Left kidney (tissue), 2 donors: Measurements from ENCODE around the gene CFAP46. TPM values are rescaled to one million over a fixed set of nuclear protein-coding genes. Genes with fewer than 3 reads are reported as not detected.
"Not testable (repeated sequence)": the region's sequence is repeated elsewhere in the genome, so short reads cannot be mapped to it uniquely, and the experiment has no call there.

Experiments
- DNase-seq: peaks from one replicate; pipeline ENCODE4 v3.0.0-alpha.2; 2013
- polyA plus RNA-seq: library from polyadenylated mRNA; unstranded; fragments of 120-200 nt; gene quantifications from one replicate; pipeline ENCODE4 v1.2.1, GENCODE V29; 2013; ENCODE audit not compliant: insufficient read length

The CFAP46 gene
- polyA plus RNA-seq, 1 donor = 7.4 TPM

DNA sequence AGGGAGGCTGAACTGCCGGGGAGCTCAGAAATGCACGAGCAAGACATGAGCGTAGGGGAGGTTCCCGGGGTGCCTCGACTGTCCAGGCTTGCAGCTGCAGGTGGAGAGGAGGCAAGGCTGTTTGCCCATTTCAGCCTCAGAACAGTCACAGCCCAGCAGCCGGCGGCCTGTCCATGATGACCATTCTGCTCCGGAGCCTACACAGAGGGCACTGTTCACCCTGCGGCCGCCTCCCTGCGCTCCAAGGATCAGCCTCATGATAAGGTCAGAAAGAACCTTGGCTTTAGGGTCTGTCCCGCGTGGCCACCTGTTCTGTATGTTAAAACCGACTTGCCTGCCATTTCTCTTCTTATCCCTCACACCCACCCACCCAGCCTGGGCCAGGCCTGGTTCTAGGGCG lies 21.9 kb upstream of the CFAP46 start:
- no peak for DNase-seq

DNA sequence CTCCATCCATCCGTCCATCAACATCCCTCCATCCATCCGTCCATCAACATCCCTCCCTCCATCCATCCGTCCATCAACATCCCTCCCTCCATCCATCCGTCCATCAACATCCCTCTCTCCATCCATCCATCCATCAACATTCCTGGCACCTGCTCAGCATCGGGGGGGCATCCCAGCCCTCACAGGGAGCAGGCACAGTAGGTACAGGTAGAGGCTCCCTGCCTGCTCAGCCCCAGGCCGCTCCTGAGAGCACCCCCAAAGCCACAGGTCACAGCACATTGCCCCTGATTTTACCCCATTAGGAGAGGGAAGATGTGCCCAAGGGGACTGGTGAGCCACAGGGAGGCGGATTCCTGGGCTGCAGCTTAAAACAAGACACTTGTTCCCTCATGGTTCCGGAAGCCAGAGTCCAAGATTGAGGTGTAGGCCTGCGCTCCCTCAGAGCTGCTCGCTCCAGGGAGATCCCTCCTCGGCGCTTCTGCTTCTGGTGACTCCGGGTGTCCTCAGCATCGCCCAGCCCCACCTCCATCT lies 21.1 kb upstream of the CFAP46 start:
- no peak for DNase-seq

DNA sequence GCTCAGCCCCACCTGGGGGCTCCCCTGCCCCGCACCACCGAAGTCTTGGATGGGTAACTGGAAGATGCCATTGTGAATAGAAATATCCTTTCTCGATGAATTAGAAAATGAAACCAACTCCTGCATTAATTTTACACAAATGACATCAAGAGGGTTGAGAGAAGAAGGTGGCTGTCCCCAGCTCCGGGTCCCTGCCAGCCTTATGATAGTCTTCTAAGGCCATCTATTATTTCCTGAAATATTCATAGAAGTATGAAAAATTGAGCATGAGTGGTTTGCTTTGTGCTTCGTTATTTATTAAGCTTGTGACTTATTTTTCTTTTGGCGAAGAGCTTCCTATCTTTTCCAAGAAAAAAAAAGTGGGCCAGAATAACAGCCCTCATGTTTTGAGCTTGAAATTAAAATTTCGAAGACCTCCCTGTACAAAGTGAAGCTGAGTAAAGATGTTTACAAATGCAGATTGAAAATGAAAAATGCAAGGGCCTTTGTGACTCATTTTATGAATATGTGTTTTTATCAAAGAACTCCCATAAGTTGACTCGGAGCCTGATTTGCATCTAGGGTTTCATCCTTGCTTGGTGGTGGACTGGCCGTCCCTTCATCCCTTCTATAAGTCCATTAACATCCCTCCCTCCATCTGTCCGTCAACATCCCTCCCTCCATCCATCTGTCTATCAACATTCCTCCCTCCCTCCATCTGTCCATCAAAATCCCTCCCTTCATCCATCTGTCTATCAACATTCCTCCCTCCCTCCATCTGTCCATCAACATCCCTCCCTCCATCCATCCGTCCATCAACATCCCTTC lies 20.5 kb upstream of the CFAP46 start:
- DNase-seq = no peak

DNA sequence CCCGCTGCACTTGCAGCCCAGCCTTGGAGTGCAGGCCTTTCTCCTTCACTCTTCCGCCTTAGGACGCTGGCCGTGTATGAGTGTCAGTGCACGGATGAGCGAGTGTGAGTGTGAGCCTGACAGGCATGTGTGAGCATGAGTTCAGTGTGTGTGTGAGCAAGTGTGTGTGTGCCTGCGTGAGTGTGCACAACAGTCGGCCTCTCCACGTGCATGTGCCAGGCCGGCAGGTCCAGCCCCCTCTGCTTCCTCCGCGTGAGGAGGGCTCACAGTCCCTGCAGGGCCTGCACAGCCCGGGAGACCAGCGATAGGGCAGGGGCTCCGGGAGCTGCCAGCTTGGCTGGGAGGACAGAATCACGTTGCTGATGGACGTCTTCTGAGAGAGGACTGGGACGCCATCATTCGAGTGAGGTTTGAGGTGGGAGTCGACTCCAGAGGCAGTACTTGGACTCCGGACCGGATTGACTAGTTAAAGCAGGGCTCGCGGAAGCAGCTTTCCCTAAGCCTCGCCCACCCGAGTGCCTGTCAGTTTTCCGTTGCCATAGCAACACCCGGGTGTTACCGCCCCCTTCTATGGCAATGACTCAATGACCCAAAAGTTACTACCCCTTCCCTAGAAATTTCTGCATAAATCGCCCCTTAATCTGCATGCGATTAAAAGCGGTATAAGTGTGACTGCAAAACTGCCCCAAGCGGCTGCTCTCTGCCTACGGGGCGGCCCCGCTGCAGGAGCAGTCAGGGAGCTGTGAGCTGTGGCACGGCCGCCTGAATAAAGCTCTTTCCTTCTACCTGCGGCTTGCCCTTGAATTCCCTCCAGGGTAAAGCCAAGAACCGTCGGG lies 19.6 kb upstream of the CFAP46 start:
- DNase-seq = peak; percentile 83

DNA sequence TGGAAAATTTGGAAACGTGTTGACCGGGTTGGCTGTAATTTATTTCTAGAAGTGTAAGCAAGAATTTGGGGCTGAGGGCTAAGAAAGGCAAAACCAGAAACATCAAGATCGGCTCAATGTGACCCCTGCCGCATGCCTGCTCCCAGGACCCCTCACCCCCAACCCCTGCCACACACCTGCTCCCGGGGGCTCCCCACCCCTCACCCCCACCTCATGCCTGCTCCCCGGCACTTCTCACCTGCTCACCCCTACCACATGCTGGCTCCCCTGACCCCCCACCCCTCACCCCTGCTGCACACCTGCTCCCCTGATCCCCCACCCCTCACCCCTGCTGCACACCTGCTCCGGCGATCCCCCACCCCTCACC lies 19.0 kb upstream of the CFAP46 start:
- no peak for DNase-seq

DNA sequence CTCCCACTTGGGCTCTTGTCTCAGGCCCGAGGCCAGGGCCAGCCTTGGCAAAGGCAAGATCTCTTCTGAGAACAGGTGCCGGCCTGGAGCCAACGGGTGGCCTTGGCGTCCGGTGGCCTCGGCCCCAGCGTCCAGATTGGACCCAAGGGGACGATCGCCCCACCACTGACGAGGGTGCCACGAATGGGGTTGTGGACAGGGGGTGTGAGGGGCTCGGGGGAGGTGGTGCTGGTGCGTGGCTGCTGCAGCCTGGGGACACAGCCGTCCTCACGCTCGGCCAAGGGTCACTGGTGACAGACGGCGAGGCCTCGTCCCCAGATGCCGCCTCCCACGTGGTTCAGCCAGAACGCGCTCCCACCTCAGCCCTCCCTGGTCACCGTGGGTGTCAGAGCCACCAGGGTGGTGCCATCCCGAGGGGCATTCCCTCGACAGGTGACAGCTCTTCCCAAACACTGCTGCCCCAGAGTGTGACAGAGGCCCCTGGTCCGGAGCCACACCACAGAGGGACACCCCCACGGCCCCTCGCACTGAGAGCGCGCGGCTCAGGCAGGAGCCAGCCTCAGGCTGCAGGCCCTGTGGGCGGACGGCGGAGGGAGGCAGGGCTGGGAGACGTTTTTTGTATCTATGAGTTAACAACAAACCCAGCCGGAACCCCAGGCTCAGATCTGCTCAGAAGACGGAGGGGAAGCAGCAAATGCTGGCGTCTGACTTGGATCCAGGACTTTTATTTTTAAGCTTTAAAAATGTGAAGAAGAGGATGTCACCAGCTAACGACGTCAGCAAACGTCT lies 18.5 kb upstream of the CFAP46 start:
- no peak for DNase-seq

DNA sequence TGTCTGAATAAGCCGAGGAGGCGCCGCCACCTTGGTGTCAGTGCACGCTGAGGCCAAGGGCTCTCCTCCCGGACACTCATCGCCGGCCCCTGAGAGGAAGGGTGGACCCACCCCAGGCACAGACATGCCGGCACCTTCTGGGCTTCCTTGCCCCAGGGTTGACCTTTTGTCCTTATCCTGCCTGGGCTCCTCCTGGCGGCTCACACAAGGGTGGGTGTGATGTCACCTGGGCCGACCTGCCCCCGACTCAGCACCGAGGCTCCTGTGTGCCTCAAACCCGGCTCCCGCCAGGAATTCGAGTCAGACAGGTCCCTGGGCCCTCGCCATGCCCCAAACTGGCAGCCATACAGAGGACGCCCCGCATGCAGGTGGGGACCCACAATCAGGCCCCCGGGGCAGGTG lies 17.7 kb upstream of the CFAP46 start:
- DNase-seq = no peak

DNA sequence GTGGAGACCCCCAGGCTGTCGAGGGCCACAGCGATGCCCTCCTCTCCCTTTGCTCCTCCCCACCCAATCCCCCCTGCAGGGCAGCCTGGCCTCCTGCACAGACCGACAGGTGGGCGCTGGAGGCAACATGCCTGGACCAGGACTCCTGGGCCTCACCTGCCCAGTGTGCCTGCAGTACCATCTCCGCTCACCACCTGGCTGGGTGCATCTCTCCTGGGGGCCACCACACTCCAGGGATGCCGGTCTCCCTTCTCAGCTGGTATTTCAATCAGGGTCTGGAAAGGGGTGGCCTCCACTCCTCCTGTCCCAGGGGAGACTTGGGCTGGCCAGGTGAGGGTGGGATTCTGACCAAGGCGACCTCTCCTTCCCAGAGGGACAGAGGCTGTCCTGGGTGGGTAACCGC lies 17.2 kb upstream of the CFAP46 start:
- DNase-seq = no peak

DNA sequence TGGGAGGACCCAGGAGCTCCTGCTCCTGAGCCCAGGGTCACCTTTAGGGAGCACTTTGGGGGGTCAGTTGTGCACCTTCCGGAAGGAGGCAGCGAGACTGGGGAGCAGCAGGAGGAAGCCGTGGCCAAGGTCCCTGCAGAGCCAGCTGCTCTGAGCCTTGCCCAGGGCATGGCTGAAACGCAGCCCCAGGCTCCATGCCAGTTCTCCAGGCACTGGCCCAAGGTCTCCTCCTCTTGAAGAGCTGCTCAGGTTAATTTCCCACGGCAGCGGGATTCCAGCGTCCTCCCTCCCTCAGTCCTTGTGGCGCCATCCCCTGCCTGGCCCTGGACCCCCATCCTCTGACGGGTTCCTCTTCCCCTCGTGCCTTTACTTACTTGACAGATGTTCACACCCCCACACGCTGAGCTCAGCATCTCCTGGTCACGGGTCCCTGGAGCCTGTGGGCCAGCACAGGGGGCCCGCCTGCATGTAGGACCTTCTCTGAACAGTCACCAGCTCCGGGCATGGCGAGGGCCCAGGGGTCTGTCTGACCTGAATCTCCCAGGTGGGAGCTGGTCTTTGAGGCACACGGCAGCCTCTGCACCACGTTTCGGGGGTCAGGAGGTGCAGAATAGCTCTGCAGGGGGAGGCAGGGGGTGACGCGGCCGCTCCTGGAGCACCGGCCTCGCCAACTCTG lies 16.7 kb upstream of the CFAP46 start:
- DNase-seq = no peak

DNA sequence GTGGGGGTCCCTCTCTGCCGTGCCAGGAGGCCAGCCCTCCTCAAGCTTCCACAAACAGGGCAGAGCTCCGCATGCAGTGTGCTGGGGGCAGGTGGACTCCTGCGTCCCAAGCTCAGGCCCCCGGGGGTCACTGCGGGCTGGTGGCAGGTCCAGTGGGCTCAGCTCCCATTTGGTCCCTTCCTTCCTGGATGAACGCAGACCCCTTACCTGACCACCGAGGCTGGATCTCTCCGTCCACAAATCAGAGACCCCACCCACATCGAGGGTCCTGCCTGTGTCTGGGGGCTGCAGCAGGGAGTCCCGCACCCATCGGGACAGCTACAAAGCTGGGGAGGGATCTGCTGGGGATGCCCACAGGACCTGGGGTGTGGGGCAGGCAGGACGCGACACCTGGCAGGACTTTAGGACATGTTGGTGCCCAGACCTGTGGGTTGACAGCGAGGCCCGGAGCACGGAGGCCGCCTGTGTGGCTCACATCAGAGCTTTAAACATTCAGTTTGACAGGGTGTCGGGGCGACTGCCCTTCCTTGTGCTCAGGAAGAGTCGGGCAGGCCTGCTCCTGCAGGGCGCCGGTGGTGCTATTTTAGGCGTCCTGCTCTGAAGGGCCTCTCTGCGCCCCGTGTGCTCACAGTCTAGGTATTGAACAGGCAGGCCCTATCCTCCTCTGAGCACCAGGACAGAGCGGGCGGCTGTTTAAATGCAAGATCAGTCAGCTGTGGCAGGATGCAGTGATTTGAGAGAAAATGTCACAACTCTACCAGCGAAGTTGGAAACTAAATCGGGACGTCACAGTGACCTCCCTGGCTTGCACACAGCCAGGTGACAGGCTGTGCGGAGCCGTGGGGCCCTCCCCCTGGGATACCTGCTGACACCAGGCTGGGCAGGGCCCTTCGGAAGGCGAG lies 15.9 kb upstream of the CFAP46 start:
- no peak for DNase-seq

DNA sequence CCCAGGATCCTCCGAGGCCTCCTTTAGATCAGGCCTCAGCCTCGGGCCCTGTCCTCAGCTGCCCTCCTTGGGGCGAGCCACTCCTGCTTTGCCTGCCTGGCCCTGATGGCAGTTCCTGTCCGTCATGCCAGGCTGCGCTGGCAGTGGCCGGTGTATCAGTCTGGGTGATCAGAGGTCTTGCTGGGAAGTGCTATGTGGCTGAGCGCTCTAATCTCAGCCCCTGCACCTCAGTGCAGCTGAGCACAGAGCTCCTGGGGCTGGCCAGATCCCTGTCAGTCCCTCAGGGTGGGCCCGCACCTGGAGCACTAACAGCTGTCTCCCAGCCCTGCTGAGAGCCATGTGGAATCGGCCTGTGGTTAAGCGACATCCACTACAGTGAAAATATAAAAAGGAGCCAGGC lies 14.8 kb upstream of the CFAP46 start:
- DNase-seq = no peak

DNA sequence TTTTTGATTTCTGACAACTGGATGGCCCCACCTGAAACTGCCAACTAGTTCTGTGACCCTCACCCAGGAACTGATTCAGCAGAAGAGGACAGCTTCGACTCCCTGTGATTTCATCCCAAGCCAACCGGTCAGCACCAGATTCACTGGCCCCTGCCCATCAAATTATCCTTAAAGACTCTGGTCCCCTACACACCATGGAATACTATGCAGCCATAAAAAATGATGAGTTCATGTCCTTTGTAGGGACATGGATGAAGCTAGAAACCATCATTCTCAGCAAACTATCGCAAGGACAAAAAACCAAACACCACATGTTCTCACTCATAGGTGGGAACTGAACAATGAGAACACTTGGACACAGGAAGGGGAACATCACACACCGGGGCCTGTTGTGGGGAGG lies 13.9 kb upstream of the CFAP46 start:
- DNase-seq = not testable (repeated sequence)

DNA sequence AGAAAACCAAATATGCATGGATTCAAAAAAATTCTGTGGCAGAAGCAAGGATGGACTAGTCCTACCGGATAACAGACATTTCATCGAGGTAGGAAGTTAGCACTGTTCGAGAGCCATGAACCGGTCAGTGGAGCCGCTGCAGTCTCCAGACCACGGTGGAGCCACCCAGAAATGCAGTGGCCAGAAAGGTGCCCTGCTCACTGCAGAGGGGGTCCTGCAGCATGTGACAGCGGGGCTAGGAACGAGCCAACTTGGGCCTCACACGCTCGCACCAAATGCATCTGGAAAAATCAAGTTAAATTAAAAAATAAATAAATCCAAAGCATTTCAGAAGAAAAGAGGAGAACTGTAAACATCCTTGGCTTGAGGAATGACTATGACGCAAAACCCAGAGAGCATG lies 13.1 kb upstream of the CFAP46 start:
- no peak for DNase-seq

DNA sequence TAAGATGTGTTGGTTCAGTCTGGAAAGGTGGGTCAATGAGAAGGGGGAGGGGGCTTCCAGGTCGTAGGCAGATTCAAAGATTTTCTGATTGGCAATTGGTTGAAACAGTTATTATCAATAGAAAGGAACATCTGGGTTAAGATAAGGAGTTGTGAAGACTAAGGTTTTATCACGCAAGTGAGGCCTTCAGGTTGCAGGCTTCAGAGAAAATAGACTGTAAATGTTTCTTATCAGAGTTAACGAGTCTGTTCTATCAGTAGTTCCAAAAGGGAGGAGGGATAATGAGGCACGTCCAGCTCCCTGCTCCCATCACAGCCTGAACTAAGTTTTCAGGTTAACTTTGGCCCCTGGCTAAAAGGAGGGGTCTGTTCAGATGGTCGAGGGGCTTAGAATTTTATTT lies 11.1 kb upstream of the CFAP46 start:
- no peak for DNase-seq

DNA sequence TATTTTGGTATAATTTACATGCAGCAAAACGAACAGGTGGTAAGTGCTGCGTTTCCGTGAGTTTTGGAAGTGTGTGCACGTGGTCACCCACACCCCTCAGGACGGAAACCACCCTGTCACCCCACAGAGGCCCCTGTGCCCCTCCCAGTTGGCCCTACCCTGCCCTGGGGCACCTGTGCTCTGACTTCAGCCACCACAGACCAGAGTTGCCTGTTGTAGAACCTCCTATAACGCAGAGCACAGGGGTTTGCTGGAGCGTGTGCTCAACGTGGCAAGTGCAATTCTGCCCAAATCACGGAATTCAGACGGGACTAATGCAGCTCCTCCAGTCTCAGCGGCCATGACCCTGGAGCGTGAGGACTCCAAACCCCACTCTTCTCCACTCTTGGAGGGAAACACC lies 9.6 kb upstream of the CFAP46 start:
- no peak for DNase-seq

DNA sequence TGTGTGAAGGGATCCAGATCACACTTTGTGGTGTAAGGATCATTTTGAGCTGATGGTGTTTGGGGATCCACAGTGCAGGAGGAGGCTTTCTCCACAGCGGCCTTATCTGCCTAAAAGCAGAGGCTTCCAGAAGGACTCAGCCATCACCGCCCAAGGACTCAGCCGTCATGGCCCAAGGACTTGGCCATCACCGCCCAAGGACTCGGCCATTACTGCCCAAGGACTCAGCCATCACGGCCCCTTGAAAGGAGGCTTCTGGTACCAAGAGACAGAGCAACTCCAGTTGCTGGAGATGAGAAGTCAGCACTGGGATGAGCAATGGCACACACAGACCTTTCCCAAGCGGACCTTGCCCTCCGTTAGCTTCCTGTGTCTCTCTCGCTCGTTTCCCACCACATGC lies 6.0 kb upstream of the CFAP46 start:
- no peak for DNase-seq

DNA sequence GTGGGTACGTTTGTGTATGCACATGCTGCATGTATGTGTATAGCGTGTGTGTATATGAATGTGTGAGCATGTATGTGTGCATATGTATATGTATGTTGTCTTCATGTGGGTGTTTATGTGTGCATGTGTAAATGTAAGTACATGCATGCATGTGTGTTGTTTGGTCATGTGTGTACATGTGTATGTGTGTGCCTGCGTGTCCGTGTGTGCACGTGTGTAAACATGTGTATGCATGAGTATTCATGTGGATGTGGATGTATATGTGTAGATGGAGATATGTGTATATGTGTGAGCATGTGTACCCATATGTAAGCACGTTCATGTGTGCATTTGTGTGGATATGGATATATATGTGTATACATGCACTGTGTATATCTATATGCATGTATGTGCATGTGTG lies 5.5 kb upstream of the CFAP46 start:
- DNase-seq = no peak

DNA sequence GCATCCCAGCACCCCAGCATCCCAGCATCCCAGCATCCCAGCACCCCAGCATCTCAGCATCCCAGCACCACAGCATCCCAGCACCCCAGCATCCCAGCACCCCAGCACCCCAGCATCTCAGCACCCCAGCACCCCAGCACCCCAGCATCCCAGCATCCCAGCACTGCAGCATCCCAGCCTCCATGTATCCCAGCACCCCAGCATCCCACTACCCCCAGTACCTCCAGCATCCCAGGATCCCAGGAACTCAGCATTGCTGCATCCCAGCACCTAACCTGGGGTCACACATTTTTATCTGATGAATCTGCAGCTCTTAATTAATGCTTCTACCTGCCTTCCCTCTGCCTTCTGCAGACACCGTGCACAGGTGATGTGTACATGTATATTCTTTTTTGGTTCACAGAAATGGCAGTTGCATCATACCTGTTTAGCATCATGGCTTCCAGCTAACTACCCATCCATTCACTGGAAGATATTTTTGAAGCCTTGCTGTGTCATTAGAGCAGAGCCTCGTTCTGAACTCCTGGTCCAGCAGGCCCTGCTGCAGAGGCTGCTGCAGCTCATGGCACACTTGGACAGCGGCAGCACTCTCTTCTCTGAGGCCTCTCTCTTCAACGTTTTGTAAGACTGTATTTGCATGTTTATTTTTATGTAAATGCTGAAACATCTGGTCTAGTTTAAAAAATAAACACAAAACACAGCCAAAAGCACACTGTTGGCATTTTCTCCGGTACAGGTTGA lies 4.6 kb upstream of the CFAP46 start:
- DNase-seq = no peak

DNA sequence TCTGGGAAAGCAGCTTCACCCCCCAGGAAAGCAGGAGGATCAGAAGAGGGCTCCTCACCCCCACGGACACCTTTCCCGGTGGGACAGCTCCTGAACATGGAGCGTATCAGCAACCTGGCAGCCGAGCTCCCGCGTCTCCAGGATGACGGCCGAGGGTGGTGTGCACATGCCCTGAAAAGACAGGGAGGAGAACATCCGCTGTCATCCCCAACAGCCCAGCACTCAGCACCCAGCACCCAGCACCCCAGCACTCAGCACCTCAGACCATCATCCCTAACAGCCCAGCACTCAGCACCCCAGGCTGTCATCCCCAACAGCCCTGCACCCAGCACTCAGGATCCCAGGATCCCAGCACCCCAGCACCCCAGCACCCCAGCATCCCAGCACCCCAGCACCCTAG lies 3.9 kb upstream of the CFAP46 start:
- DNase-seq = no peak

DNA sequence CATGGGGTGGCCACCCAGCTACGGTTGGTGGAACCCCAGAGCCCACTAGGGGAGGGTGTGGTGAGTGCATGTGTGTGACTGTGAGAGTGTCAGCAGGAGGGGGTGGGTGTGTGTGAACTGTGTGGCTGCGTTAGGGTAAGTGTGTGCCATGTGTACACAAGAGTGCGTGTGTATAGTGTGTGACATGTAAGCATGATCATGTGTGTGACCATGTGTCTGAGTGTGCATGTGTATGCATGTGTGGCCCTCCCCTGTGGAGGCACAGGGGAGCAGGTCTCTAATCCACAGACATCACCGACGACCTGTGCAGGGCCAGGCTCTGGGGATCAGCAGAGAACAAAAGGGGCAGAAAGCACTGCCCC lies 3.5 kb upstream of the CFAP46 start:
- DNase-seq = no peak
